ENCODE data around the gene ULK4.

GRCh38 chr3:41960826-41961750, 815 bp downstream of the ULK4 start:
- TF ChIP-seq POLR2A (IDR thresholded peaks at IDR 0.05; ENCODE audit: extremely low read depth, insufficient read length) (no peak), CTCF (IDR thresholded peaks at IDR 0.05; ENCODE audit: low read depth, low read length) (no peak), MYC (IDR thresholded peaks at IDR 0.05; ENCODE audit: low read depth, low read length) (no peak)

All from NB4 (cell line).